ENCODE data around the gene FARS2. TPM values are rescaled to one million over a fixed set of nuclear protein-coding genes. Genes with fewer than 3 reads are reported as not detected.

Gene FARS2
- polyA plus RNA-seq, 1 donor from 2014 or later: 11.9 TPM

DNA sequence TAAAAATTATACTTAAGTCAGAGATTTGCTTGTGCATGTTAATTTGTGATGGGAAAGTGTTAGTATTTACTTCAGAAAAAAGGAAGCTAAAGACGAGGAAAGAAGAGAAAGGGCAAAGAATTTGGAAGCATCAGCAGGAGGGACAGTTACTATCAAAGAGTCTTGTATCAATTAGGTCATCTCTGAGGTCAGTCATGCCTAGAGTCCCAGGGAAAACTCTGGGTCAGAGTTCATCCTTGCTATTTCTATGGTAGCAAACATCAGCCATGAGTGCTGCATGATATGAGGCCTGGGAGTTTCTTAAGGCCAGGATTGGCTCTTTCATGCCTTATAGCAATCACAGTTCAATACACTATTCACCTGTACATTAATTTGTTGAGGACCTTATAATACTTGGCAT is 292.9 kb downstream of the FARS2 start:
- H3F3A ChIP-seq (ENCODE audit: insufficient read depth, low read length, poor library complexity, severe bottlenecking): no peaks in the 10 kb centered on the region
- no peaks in the 10 kb centered on the region for H3K9me3 ChIP-seq (ENCODE audit: low read length)
- H2AFZ ChIP-seq (ENCODE audit: low read depth, low read length): no peak overlapping the region
- H3K9ac ChIP-seq (ENCODE audit: low read length): no peak overlapping the region
- H3K36me3 ChIP-seq (ENCODE audit: insufficient read depth, low read length): no peaks in the 10 kb centered on the region
- H3K9me2 ChIP-seq (ENCODE audit: insufficient read depth, low read length): no peaks in the 10 kb centered on the region
- no peaks in the 10 kb centered on the region for H4K20me1 ChIP-seq (ENCODE audit: insufficient read depth)
- no peaks in the 10 kb centered on the region for H3K79me2 ChIP-seq (replicated peaks; ENCODE audit: insufficient read depth, low read length)
- H3K27ac ChIP-seq (ENCODE audit: low read length): no peak overlapping the region
- no peaks in the 10 kb centered on the region for H3K27me3 ChIP-seq (ENCODE audit: insufficient read depth, low read depth, low read length)
- H3K4me2 ChIP-seq (ENCODE audit: low read length): no peak overlapping the region
- TF ChIP-seq TAF1 (IDR thresholded peaks at IDR 0.05; ENCODE audit: low read depth): no peak
- TF ChIP-seq RAD21 (conservative IDR thresholded peaks at IDR 0.05): no peak
- TF ChIP-seq POLR2AphosphoS5 (IDR thresholded peaks at IDR 0.05): no peak
- TF ChIP-seq, protein P1, sequence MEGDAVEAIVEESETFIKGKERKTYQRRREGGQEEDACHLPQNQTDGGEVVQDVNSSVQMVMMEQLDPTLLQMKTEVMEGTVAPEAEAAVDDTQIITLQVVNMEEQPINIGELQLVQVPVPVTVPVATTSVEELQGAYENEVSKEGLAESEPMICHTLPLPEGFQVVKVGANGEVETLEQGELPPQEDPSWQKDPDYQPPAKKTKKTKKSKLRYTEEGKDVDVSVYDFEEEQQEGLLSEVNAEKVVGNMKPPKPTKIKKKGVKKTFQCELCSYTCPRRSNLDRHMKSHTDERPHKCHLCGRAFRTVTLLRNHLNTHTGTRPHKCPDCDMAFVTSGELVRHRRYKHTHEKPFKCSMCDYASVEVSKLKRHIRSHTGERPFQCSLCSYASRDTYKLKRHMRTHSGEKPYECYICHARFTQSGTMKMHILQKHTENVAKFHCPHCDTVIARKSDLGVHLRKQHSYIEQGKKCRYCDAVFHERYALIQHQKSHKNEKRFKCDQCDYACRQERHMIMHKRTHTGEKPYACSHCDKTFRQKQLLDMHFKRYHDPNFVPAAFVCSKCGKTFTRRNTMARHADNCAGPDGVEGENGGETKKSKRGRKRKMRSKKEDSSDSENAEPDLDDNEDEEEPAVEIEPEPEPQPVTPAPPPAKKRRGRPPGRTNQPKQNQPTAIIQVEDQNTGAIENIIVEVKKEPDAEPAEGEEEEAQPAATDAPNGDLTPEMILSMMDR (IDR thresholded peaks at IDR 0.05; ENCODE audit: poor library complexity, severe bottlenecking): no peak
- TF ChIP-seq EP300 (conservative IDR thresholded peaks at IDR 0.05; ENCODE audit: poor library complexity, severe bottlenecking): no peak
- TF ChIP-seq, protein P2, sequence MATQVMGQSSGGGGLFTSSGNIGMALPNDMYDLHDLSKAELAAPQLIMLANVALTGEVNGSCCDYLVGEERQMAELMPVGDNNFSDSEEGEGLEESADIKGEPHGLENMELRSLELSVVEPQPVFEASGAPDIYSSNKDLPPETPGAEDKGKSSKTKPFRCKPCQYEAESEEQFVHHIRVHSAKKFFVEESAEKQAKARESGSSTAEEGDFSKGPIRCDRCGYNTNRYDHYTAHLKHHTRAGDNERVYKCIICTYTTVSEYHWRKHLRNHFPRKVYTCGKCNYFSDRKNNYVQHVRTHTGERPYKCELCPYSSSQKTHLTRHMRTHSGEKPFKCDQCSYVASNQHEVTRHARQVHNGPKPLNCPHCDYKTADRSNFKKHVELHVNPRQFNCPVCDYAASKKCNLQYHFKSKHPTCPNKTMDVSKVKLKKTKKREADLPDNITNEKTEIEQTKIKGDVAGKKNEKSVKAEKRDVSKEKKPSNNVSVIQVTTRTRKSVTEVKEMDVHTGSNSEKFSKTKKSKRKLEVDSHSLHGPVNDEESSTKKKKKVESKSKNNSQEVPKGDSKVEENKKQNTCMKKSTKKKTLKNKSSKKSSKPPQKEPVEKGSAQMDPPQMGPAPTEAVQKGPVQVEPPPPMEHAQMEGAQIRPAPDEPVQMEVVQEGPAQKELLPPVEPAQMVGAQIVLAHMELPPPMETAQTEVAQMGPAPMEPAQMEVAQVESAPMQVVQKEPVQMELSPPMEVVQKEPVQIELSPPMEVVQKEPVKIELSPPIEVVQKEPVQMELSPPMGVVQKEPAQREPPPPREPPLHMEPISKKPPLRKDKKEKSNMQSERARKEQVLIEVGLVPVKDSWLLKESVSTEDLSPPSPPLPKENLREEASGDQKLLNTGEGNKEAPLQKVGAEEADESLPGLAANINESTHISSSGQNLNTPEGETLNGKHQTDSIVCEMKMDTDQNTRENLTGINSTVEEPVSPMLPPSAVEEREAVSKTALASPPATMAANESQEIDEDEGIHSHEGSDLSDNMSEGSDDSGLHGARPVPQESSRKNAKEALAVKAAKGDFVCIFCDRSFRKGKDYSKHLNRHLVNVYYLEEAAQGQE (IDR thresholded peaks at IDR 0.05; ENCODE audit: borderline replicate concordance): no peak
- TF ChIP-seq EZH2 (IDR thresholded peaks at IDR 0.05; ENCODE audit: borderline replicate concordance, insufficient read depth, low read length, poor library complexity, severe bottlenecking): no peak
- no peak for TF ChIP-seq MXI1 (conservative IDR thresholded peaks at IDR 0.05; ENCODE audit: poor library complexity, severe bottlenecking)
- no peak for TF ChIP-seq SMC3 (conservative IDR thresholded peaks at IDR 0.05; ENCODE audit: poor library complexity)
- H3K4me3 ChIP-seq (ENCODE audit: low read length): no peak overlapping the region

DNA sequence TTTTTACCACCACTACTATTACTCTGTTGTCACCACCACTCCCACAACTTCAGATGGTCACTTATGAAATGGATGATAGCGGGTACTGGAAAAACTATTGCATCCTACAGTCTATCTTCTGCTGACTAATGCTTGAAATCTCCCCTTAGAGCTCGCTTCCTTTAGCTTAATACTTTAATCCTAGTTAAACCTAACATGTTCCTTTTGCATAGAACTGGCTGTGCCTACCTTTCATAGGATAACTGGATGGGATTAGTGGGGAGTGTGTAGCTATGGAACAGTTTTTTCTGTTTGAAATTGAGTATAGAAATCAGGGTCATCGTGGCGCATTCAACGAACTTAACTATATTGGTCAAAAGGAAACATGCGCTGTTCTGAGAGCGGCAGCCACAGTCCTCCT is 294.7 kb downstream of the FARS2 start:
- H3K27me3 ChIP-seq (ENCODE audit: insufficient read depth, low read depth, low read length): no peaks in the 10 kb centered on the region

More for the DNA sequence above, 294.7 kb downstream of the FARS2 start:
- TF ChIP-seq, protein P1 (IDR thresholded peaks at IDR 0.05; ENCODE audit: poor library complexity, severe bottlenecking): no peak
- no peak for TF ChIP-seq POLR2AphosphoS5 (IDR thresholded peaks at IDR 0.05)
- no peak for TF ChIP-seq EZH2 (IDR thresholded peaks at IDR 0.05; ENCODE audit: borderline replicate concordance, insufficient read depth, low read length, poor library complexity, severe bottlenecking)
- TF ChIP-seq, protein P2 (IDR thresholded peaks at IDR 0.05; ENCODE audit: borderline replicate concordance): no peak
- TF ChIP-seq SMC3 (conservative IDR thresholded peaks at IDR 0.05; ENCODE audit: poor library complexity): no peak
- no peak for TF ChIP-seq MXI1 (conservative IDR thresholded peaks at IDR 0.05; ENCODE audit: poor library complexity, severe bottlenecking)
- TF ChIP-seq EP300 (conservative IDR thresholded peaks at IDR 0.05; ENCODE audit: poor library complexity, severe bottlenecking): no peak
- TF ChIP-seq RAD21 (conservative IDR thresholded peaks at IDR 0.05): no peak
- TF ChIP-seq TAF1 (IDR thresholded peaks at IDR 0.05; ENCODE audit: low read depth): no peak
- no peak overlapping the region for H3K27ac ChIP-seq (ENCODE audit: low read length)
- H3K4me3 ChIP-seq (ENCODE audit: low read length): no peak overlapping the region
- no peaks in the 10 kb centered on the region for H3K9me3 ChIP-seq (ENCODE audit: low read length)
- H3K79me2 ChIP-seq (replicated peaks; ENCODE audit: insufficient read depth, low read length): no peaks in the 10 kb centered on the region
- H3K9me2 ChIP-seq (ENCODE audit: insufficient read depth, low read length): no peaks in the 10 kb centered on the region
- no peaks in the 10 kb centered on the region for H4K20me1 ChIP-seq (ENCODE audit: insufficient read depth)
- no peaks in the 10 kb centered on the region for H3K36me3 ChIP-seq (ENCODE audit: insufficient read depth, low read length)
- no peak overlapping the region for H2AFZ ChIP-seq (ENCODE audit: low read depth, low read length)
- no peaks in the 10 kb centered on the region for H3F3A ChIP-seq (ENCODE audit: insufficient read depth, low read length, poor library complexity, severe bottlenecking)
- H3K9ac ChIP-seq (ENCODE audit: low read length): no peak overlapping the region
- H3K4me2 ChIP-seq (ENCODE audit: low read length): no peak overlapping the region
